Liver (tissue), 9 donors: ENCODE results near the gene ADPGK. TPM values are rescaled to one million over a fixed set of nuclear protein-coding genes. Genes with fewer than 3 reads are reported as not detected.

Experiments
- DNase-seq: peaks from one replicate; pipeline ENCODE4 v3.0.0-alpha.2; 2017; ENCODE audit warnings: low spot score
- H3K27ac ChIP-seq, 2 donors: one replicate each; pipeline ENCODE4 v1.7.0; 2013; ENCODE audit warnings: inconsistent platforms in 2 of 2, low read length in 2 of 2, control low read depth in 1 of 2, low read depth in 1 of 2, mild to moderate bottlenecking in 1 of 2
- H3K27me3 ChIP-seq, 4 donors: one replicate each; pipeline versions ENCODE4 v1.6.1 to v1.7.0; 2013; ENCODE audit warnings: low read length in 3 of 4, inconsistent platforms in 1 of 4, mild to moderate bottlenecking in 1 of 4, moderate library complexity in 1 of 4; ENCODE audit not compliant: control insufficient read depth in 4 of 4, insufficient read depth in 4 of 4
- H3K36me3 ChIP-seq, 4 donors: one replicate each; pipeline versions ENCODE4 v1.6.1 to v1.7.0; 2013; ENCODE audit warnings: low read length in 3 of 4, mild to moderate bottlenecking in 3 of 4, low read depth in 1 of 4, moderate library complexity in 1 of 4; ENCODE audit not compliant: control insufficient read depth in 4 of 4, insufficient read depth in 3 of 4
- H3K4me1 ChIP-seq, 4 donors: one replicate each; pipeline versions ENCODE4 v1.6.1 to v1.7.0; 2013; ENCODE audit warnings: low read length in 3 of 4, mild to moderate bottlenecking in 3 of 4, moderate library complexity in 1 of 4; ENCODE audit not compliant: control insufficient read depth in 4 of 4, insufficient read depth in 4 of 4
- H3K4me3 ChIP-seq, 3 donors: one replicate each; pipeline versions ENCODE4 v1.6.1 to v1.7.0; 2013; ENCODE audit warnings: low read length in 3 of 3, control low read depth in 1 of 3, low read depth in 1 of 3, mild to moderate bottlenecking in 1 of 3
- H3K9ac ChIP-seq, 2 donors: one replicate each; pipeline ENCODE4 v1.7.0; 2013; ENCODE audit warnings: low read length in 2 of 2, mild to moderate bottlenecking in 2 of 2, moderate library complexity in 2 of 2, control low read depth in 1 of 2, low read depth in 1 of 2
- H3K9me3 ChIP-seq, 4 donors: one replicate each; pipeline versions ENCODE4 v1.6.1 to v1.7.0; 2013; ENCODE audit warnings: low read length in 3 of 4; ENCODE audit not compliant: control insufficient read depth in 4 of 4
- FOXA1 ChIP-seq: IDR thresholded peaks from 2 replicates; pipeline ENCODE4 v1.6.1; 2016; ENCODE audit warnings: antibody characterized with exemption
- FOXA2 ChIP-seq: IDR thresholded peaks from 2 replicates; pipeline ENCODE4 v1.6.1; 2016; ENCODE audit warnings: antibody characterized with exemption
- GABPA ChIP-seq, 2 donors: IDR thresholded peaks in 1 of 2; conservative IDR thresholded peaks in 1 of 2; 2 replicates each; pipeline ENCODE4 v1.6.1; 2016; ENCODE audit warnings: antibody characterized with exemption in 2 of 2, mild to moderate bottlenecking in 1 of 2, moderate library complexity in 1 of 2
- HNF4A ChIP-seq, 2 donors: conservative IDR thresholded peaks; 2 replicates each; pipeline ENCODE4 v1.6.1; 2016; ENCODE audit warnings: antibody characterized with exemption in 2 of 2, mild to moderate bottlenecking in 2 of 2
- HNF4G ChIP-seq: IDR thresholded peaks from 2 replicates; pipeline ENCODE4 v1.6.1; 2016; ENCODE audit warnings: antibody characterized with exemption
- NR2F2 ChIP-seq: IDR thresholded peaks from 2 replicates; pipeline ENCODE4 v1.6.1; 2016; ENCODE audit warnings: antibody characterized with exemption
- RAD21 ChIP-seq, 2 donors: IDR thresholded peaks; 2 replicates each; pipeline ENCODE4 v1.6.1; 2016; ENCODE audit warnings: antibody characterized with exemption in 2 of 2, mild to moderate bottlenecking in 2 of 2
- RXRA ChIP-seq, 2 donors: IDR thresholded peaks; 2 replicates each; pipeline ENCODE4 v1.6.1; 2017 to 2018; ENCODE audit warnings: antibody characterized with exemption in 2 of 2, mild to moderate bottlenecking in 1 of 2
- SP1 ChIP-seq: IDR thresholded peaks from 2 replicates; pipeline ENCODE4 v1.6.1; 2018; ENCODE audit warnings: antibody characterized with exemption, mild to moderate bottlenecking
- TAF1 ChIP-seq: conservative IDR thresholded peaks from 2 replicates; pipeline ENCODE4 v1.6.1; 2016; ENCODE audit warnings: antibody characterized with exemption, mild to moderate bottlenecking
- YY1 ChIP-seq: IDR thresholded peaks from 2 replicates; pipeline ENCODE4 v1.6.1; 2016; ENCODE audit warnings: antibody characterized with exemption, mild to moderate bottlenecking
- ZBTB33 ChIP-seq: IDR thresholded peaks from 2 replicates; pipeline ENCODE4 v1.6.1; 2016; ENCODE audit warnings: antibody characterized with exemption
- WGBS: extraction: QIAGEN DNeasy Blood & Tissue Kit; methylation state at CpG from one replicate; pipeline ENCODE4 v1.1.7; 2013; 5-methylcytosine and 5-hydroxymethylcytosine counted together
- polyA plus RNA-seq, 2 donors: library from polyadenylated mRNA; stranded (reverse) in 1 of 2; unstranded in 1 of 2; fragments of 200-250 nt in 1 of 2; fragments of >200 nt in 1 of 2; fragmentation: Nextera tagmentation in 1 of 2; extraction: Ambion mirVana in 1 of 2; gene quantifications; one replicate each; pipeline versions ENCODE4 v1.2.1 to v1.2.3, GENCODE V29; 2013 to 2015
- total RNA-seq, 2 donors: library from RNA; depleted of rRNA; stranded (reverse); fragments of >200 nt; gene quantifications; one replicate each; pipeline ENCODE4 v1.2.3, GENCODE V29; 2014
- TF ChIP-seq, protein P1 (sequence below): fragments of 150-350 bp; IDR thresholded peaks from 2 replicates; pipeline ENCODE4 v1.5.1; 2017; ENCODE audit warnings: improper control_type of control experiment, low read depth, low read length; ENCODE audit not compliant: missing input control
- TF ChIP-seq, protein P2 (sequence below): IDR thresholded peaks from 2 replicates; pipeline ENCODE4 v1.6.1; 2016; ENCODE audit warnings: antibody characterized with exemption
- TF ChIP-seq, protein P3 (sequence below): IDR thresholded peaks from 2 replicates; pipeline ENCODE4 v1.6.1; 2016; ENCODE audit warnings: antibody characterized with exemption
- donor health status: healthy.
- donor health status: healthy.
- donor health status: healthy.
- donor health status: healthy.
- donor health status: healthy.

ADPGK gene
- total and polyA plus RNA-seq, 4 donors: 12.2 to 35.5 (median 20.0) TPM

DNA sequence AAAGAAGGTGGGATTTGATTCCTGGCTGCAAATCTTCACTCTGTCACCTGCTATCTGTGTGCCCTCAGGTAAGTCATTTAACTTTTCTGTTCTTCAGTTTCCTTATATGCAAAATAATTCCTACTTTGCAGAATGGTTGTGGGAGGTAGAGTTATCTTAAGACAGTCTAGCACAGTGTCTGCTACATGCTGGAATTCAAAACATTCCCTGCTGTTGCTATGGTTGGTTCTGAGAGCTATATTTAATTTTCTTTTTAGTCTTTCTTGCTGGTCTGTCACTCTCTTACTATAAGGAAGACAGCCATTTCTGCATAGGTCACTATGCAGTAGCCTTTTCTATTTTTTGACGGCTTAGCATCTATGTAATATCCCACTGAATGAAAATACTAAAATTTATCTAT, 4.0 kb upstream of the ADPGK start:
- no peaks in the 10 kb centered on the region for H3K9me3 ChIP-seq
- WGBS: 84% methylated on average over 1 of the region's 1 CpG

DNA sequence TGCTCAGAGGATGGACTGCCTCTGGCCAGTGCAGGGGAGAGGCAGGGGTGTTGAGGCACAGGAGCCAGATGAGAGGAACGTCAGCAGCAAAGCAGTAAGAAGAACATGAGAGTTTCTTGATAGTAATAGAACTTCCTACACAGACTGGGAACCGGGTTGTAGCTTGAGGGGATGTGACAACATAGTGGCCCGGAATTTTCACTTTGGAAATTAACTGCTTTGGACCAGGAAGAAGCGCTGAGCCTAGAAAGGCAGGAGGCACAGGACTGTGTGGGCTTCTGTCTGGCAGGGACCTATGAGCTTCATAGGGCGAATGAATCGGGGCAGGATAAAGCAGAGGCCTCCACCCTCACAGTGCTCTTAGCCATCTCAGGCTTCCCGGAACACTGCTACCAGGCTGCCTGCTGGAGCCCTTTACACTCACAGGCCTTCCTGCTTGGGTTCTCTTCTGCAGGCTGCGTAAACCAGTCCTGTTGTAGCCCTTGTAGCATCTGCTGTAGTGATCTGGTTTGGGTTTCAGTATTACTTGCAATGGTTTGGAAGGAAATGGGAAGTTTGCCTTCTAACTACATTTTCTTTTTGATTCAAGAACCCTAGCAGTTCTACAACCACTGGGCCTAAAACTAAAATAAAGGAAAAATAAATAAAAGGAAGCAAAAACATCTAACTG, 3.3 kb upstream of the ADPGK start:
- no peak for TF ChIP-seq FOXA2
- 89% methylated on average over 8 of the region's 8 CpGs for WGBS
- Histone ChIP-seq H3K4me3 (no peak overlapping the region), H3K9me3 (no peaks in the 10 kb centered on the region), H3K27ac (no peak overlapping the region), H3K36me3 (no peaks in the 10 kb centered on the region), H3K27me3 (no peaks in the 10 kb centered on the region), H3K4me1 (peaks cover 3 to 21% (median 18%) of the 10 kb centered on the region in 4 donors), H3K9ac (no peak overlapping the region)
- no peak for DNase-seq

More for the DNA sequence above, 4.0 kb upstream of the ADPGK start:
- Histone ChIP-seq H3K9ac (no peak overlapping the region), H3K4me3 (no peak overlapping the region), H3K36me3 (no peaks in the 10 kb centered on the region), H3K27ac (no peak overlapping the region), H3K27me3 (no peaks in the 10 kb centered on the region), H3K4me1 (peaks cover 2 to 14% (median 11%) of the 10 kb centered on the region in 4 donors)
- DNase-seq: no peak
- no peak for TF ChIP-seq ZBTB33
- TF ChIP-seq, protein P1, sequence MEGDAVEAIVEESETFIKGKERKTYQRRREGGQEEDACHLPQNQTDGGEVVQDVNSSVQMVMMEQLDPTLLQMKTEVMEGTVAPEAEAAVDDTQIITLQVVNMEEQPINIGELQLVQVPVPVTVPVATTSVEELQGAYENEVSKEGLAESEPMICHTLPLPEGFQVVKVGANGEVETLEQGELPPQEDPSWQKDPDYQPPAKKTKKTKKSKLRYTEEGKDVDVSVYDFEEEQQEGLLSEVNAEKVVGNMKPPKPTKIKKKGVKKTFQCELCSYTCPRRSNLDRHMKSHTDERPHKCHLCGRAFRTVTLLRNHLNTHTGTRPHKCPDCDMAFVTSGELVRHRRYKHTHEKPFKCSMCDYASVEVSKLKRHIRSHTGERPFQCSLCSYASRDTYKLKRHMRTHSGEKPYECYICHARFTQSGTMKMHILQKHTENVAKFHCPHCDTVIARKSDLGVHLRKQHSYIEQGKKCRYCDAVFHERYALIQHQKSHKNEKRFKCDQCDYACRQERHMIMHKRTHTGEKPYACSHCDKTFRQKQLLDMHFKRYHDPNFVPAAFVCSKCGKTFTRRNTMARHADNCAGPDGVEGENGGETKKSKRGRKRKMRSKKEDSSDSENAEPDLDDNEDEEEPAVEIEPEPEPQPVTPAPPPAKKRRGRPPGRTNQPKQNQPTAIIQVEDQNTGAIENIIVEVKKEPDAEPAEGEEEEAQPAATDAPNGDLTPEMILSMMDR: no peak
- TF ChIP-seq RXRA (IDR thresholded peaks at IDR 0.05): no peak
- TF ChIP-seq YY1: no peak
- TF ChIP-seq RAD21 (IDR thresholded peaks at IDR 0.05): no peak
- TF ChIP-seq, protein P2, sequence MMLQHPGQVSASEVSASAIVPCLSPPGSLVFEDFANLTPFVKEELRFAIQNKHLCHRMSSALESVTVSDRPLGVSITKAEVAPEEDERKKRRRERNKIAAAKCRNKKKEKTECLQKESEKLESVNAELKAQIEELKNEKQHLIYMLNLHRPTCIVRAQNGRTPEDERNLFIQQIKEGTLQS: no peak
- TF ChIP-seq SP1: no peak
- no peak for TF ChIP-seq TAF1
- TF ChIP-seq, protein P3, sequence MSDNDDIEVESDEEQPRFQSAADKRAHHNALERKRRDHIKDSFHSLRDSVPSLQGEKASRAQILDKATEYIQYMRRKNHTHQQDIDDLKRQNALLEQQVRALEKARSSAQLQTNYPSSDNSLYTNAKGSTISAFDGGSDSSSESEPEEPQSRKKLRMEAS: no peak
- no peak for TF ChIP-seq HNF4A (conservative IDR thresholded peaks at IDR 0.05)
- TF ChIP-seq GABPA (IDR thresholded peaks at IDR 0.05 in 1 of 2, conservative IDR thresholded peaks at IDR 0.05 in 1 of 2): no peak
- TF ChIP-seq NR2F2: no peak
- no peak for TF ChIP-seq HNF4G
- TF ChIP-seq FOXA1: no peak

GRCh38 chr15:72786242-72786641, 2.7 kb upstream of the ADPGK start:
- H3K4me3 ChIP-seq: no peak overlapping the region
- no peaks in the 10 kb centered on the region for H3K9me3 ChIP-seq
- no peak for DNase-seq
- H3K36me3 ChIP-seq: no peaks in the 10 kb centered on the region
- peaks cover 4 to 26% (median 23%) of the 10 kb centered on the region in 4 donors for H3K4me1 ChIP-seq
- TF ChIP-seq ZBTB33: no peak
- WGBS: 94% methylated on average over 4 of the region's 4 CpGs
- H3K9ac ChIP-seq: no peak overlapping the region
- H3K27me3 ChIP-seq: no peaks in the 10 kb centered on the region
- H3K27ac ChIP-seq: no peak overlapping the region
